ENCODE results near the gene RDX.

DNA sequence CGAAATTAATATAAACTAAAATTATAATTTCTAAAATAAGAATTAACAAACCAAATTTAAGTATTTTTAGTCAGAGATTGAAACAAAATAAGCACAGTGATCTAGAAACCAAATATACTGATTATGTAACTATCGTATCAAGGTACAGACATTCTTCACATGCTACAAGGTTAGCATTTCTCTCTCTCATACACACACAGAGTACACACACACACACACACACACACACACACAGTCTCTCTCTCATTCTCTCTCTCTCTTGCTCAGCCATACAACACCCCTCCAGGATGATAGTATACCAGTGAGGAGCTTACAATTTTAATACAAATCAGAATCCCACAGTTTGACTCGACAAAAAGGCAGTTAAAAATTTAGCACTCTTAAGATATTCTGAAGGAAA is 66.0 kb downstream of the RDX start:
- TF ChIP-seq, protein P1, sequence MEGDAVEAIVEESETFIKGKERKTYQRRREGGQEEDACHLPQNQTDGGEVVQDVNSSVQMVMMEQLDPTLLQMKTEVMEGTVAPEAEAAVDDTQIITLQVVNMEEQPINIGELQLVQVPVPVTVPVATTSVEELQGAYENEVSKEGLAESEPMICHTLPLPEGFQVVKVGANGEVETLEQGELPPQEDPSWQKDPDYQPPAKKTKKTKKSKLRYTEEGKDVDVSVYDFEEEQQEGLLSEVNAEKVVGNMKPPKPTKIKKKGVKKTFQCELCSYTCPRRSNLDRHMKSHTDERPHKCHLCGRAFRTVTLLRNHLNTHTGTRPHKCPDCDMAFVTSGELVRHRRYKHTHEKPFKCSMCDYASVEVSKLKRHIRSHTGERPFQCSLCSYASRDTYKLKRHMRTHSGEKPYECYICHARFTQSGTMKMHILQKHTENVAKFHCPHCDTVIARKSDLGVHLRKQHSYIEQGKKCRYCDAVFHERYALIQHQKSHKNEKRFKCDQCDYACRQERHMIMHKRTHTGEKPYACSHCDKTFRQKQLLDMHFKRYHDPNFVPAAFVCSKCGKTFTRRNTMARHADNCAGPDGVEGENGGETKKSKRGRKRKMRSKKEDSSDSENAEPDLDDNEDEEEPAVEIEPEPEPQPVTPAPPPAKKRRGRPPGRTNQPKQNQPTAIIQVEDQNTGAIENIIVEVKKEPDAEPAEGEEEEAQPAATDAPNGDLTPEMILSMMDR (IDR thresholded peaks at IDR 0.05; ENCODE audit: low read length): no peak
- TF ChIP-seq EZH2 (IDR thresholded peaks at IDR 0.05; ENCODE audit: borderline replicate concordance, low read length): no peak

Measured in OCI-LY1 (cell line).